IMR-90 (cell line): ENCODE results near the gene ZC3H15. TPM values are rescaled to one million over a fixed set of nuclear protein-coding genes. Genes with fewer than 3 reads are reported as not detected.

Experiments used
- ATAC-seq: fragments of 200-7000 bp; cut with Tn5 transposase; 2 replicates; pipeline ENCODE4 v1.9.1; 2020; ENCODE audit warnings: low read depth, mild to moderate bottlenecking, moderate library complexity
- BruUV-seq: library from RNA; stranded (reverse); fragments of 400-500 nt; replicated peaks from 2 replicates; lab custom pipeline; 2021; lab: Mats Ljungman, UMichigan
- CTCF ChIA-PET: fragments of 300-600 bp; formaldehyde crosslinking; extraction: SDS; loops from one replicate; lab custom pipeline; 2021; ENCODE audit warnings: antibody characterized with exemption; lab: Yijun Ruan, JAX
- POLR2A ChIA-PET: fragments of 300-600 bp; sonication (Branson Sonifier 250); formaldehyde crosslinking; loops from one replicate; lab custom pipeline; 2022; ENCODE audit warnings: antibody characterized with exemption; ENCODE audit not compliant: unreplicated experiment; lab: Charles Lee
- DNase-seq: peaks from one replicate; pipeline ENCODE4 v3.0.0; 2013
- H2AFZ ChIP-seq: replicated peaks from 2 replicates; pipeline ENCODE3; 2013; ENCODE audit warnings: low read length, mild to moderate bottlenecking; ENCODE audit not compliant: poor library complexity
- H2AK5ac ChIP-seq: 2 replicates; pipeline ENCODE4 v1.6.1; 2013; ENCODE audit warnings: low read depth, low read length, inconsistent platforms
- H2AK9ac ChIP-seq: replicated peaks from 2 replicates; pipeline ENCODE3; 2013; ENCODE audit warnings: mild to moderate bottlenecking, low read depth, low read length, moderate library complexity; ENCODE audit not compliant: poor library complexity
- H2BK120ac ChIP-seq: 2 replicates; pipeline ENCODE4 v1.6.1; 2013; ENCODE audit warnings: low read depth, low read length, inconsistent platforms
- H2BK15ac ChIP-seq: 3 replicates; pipeline ENCODE4 v1.6.1; 2013; ENCODE audit warnings: low read depth, low read length, inconsistent platforms
- H2BK20ac ChIP-seq: 2 replicates; pipeline ENCODE4 v1.6.1; 2013; ENCODE audit warnings: low read depth, mild to moderate bottlenecking, inconsistent platforms, low read length, moderate library complexity
- H2BK5ac ChIP-seq: 2 replicates; pipeline ENCODE4 v1.6.1; 2013; ENCODE audit warnings: mild to moderate bottlenecking, low read depth, low read length, inconsistent platforms; ENCODE audit not compliant: poor library complexity, severe bottlenecking
- H3K14ac ChIP-seq: replicated peaks from 2 replicates; pipeline ENCODE4 v1.6.1; 2013; ENCODE audit warnings: low read depth, low read length, inconsistent platforms
- H3K18ac ChIP-seq: 2 replicates; pipeline ENCODE4 v1.6.1; 2013; ENCODE audit warnings: low read depth, low read length, control low read depth
- H3K23ac ChIP-seq: 2 replicates; pipeline ENCODE4 v1.6.1; 2013; ENCODE audit warnings: low read depth, low read length, inconsistent platforms
- H3K27ac ChIP-seq: 2 replicates; pipeline ENCODE4 v1.5.1; 2013; ENCODE audit warnings: mild to moderate bottlenecking, control low read depth, low read length; ENCODE audit not compliant: insufficient read depth
- H3K27me3 ChIP-seq: 2 replicates; pipeline ENCODE4 v1.6.1; 2013; ENCODE audit warnings: low read length; ENCODE audit not compliant: control insufficient read depth, insufficient read depth
- H3K36me3 ChIP-seq: 2 replicates; pipeline ENCODE4 v1.6.1; 2013; ENCODE audit warnings: low read length, mixed read lengths; ENCODE audit not compliant: control insufficient read depth, insufficient read depth
- H3K4ac ChIP-seq: 2 replicates; pipeline ENCODE4 v1.6.1; 2013; ENCODE audit warnings: low read depth, low read length, inconsistent platforms
- H3K4me1 ChIP-seq: 2 replicates; pipeline ENCODE4 v1.6.1; 2013; ENCODE audit warnings: low read length, mixed read lengths; ENCODE audit not compliant: control insufficient read depth, insufficient read depth
- H3K4me2 ChIP-seq: 2 replicates; pipeline ENCODE4 v1.6.1; 2013; ENCODE audit warnings: low read depth, mild to moderate bottlenecking, control low read depth, low read length, moderate library complexity
- H3K4me3 ChIP-seq: 2 replicates; pipeline ENCODE4 v1.5.1; 2013; ENCODE audit warnings: low read depth, mild to moderate bottlenecking, control low read depth, low read length, moderate library complexity; ENCODE audit not compliant: insufficient read depth
- H3K56ac ChIP-seq: 2 replicates; pipeline ENCODE4 v1.6.1; 2013; ENCODE audit warnings: low read length, inconsistent platforms; ENCODE audit not compliant: insufficient read depth; ENCODE audit errors: extremely low read depth
- H3K79me1 ChIP-seq, 2 experiments: 2 replicates each; pipeline ENCODE4 v1.6.1; 2013; ENCODE audit warnings: low read length in 2 of 2, inconsistent platforms in 1 of 2, low read depth in 1 of 2
- H3K9ac ChIP-seq: 2 replicates; pipeline ENCODE4 v1.6.1; 2013; ENCODE audit warnings: low read depth, low read length, control low read depth
- H3K9me1 ChIP-seq: 2 replicates; pipeline ENCODE4 v1.6.1; 2013; ENCODE audit warnings: low read length, inconsistent platforms; ENCODE audit not compliant: insufficient read depth
- H3K9me3 ChIP-seq: 2 replicates; pipeline ENCODE4 v1.6.1; 2013; ENCODE audit warnings: low read length; ENCODE audit not compliant: control insufficient read depth, insufficient read depth
- H4K20me1 ChIP-seq: 2 replicates; pipeline ENCODE4 v1.6.1; 2013; ENCODE audit warnings: low read length, inconsistent platforms; ENCODE audit not compliant: insufficient read depth
- H4K5ac ChIP-seq: 2 replicates; pipeline ENCODE4 v1.6.1; 2013; ENCODE audit warnings: mild to moderate bottlenecking, low read depth, low read length, control low read depth
- H4K8ac ChIP-seq, 2 experiments: 2 replicates each; pipeline ENCODE4 v1.6.1; 2013; ENCODE audit warnings: low read depth in 2 of 2, low read length in 2 of 2, control low read depth in 1 of 2, inconsistent platforms in 1 of 2
- H4K91ac ChIP-seq: 2 replicates; pipeline ENCODE4 v1.6.1; 2013; ENCODE audit warnings: low read depth, low read length, inconsistent platforms; ENCODE audit not compliant: insufficient read depth
- CEBPB ChIP-seq: IDR thresholded peaks from 2 replicates; pipeline ENCODE4 v1.6.1; 2012; ENCODE audit warnings: low read depth, low read length, improper control_type of control experiment
- NFE2L2 ChIP-seq: fragments of 150-350 bp; IDR thresholded peaks from 2 replicates; pipeline ENCODE4 v1.6.1; 2016; ENCODE audit warnings: low read depth, mild to moderate bottlenecking, low read length
- RAD21 ChIP-seq: IDR thresholded peaks from 2 replicates; pipeline ENCODE4 v1.6.1; 2012; ENCODE audit warnings: low read length, improper control_type of control experiment
- WGBS, 2 experiments: methylation state at CpG; one replicate each; pipeline versions ENCODE4 v1.1.5 to v1.1.7; 2013; ENCODE audit warnings: missing lambda C conversion rate in 2 of 2; ENCODE audit not compliant: insufficient read length in 1 of 2; ENCODE audit errors: extremely low coverage in 2 of 2; 5-methylcytosine and 5-hydroxymethylcytosine counted together
- dilution Hi-C: fragments of 300-500 bp; cut with HindIII; formaldehyde crosslinking; loops from one replicate; pipeline ENCODE4 v1.14.3; 2018; ENCODE audit warnings: low sequenced_read_pairs; ENCODE audit not compliant: unreplicated experiment
- in situ Hi-C: fragments of 300-500 bp; cut with MboI; formaldehyde crosslinking; loops from 3 replicates; pipeline ENCODE4 v1.14.3; 2019; ENCODE audit warnings: low sequenced_read_pairs, inconsistent platforms, mixed read lengths
- intact Hi-C: fragments of 100-400 bp; cut with micrococcal nuclease; formaldehyde crosslinking; loops from 2 replicates; pipeline ENCODE4 v1.10.0; 2022
- polyA plus RNA-seq, 3 experiments: library from polyadenylated mRNA; depleted of rRNA; stranded (reverse); fragments of >200 nt; gene quantifications; 2 replicates each; pipeline ENCODE4 v1.2.3, GENCODE V29; 2012; ENCODE audit warnings: low replicate concordance in 1 of 3
- total RNA-seq: library from RNA; depleted of rRNA; stranded (reverse); fragments of >200 nt; gene quantifications from 2 replicates; pipeline ENCODE4 v1.2.3, GENCODE V29; 2012
- TF ChIP-seq, protein P1 (sequence below): fragments of 150-350 bp; IDR thresholded peaks from 2 replicates; pipeline ENCODE4 v1.6.1; 2016; ENCODE audit warnings: low read depth, mild to moderate bottlenecking, low read length, moderate library complexity, borderline replicate concordance

Gene ZC3H15
- total and polyA plus RNA-seq, 2 of the 4 experiments (the other 2 are of a cell fraction) = 22.9 to 47.4 TPM

DNA sequence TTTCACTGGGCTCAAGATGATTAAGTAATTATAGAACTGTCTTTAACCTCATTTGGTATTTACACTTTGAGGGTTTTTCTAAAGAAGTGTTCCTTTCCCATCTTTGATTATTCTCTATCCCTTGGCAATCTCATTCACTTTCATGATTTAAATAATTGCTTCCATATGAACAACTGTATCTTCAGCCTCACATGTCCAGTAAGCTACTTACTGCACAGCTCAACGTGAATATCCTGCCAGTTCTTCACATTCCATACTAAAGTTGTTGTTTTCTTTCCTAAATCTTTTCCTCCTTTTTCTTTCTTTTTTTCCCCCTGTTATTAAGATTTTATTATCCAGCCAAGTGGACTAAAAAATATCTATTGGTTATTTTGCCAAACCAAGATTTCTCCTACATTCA, 37.7 kb downstream of the ZC3H15 start:
- H4K91ac ChIP-seq = no peak overlapping the region
- H3K23ac ChIP-seq = no peak overlapping the region
- no peak overlapping the region for H2AFZ ChIP-seq
- ATAC-seq = peak; percentile 46; the same call in 1 of the 2 replicates
- H2AK5ac ChIP-seq = no peak overlapping the region
- peaks cover 0 to 2% of the 10 kb centered on the region in 2 experiments; a peak in 1 of 4 replicates for H3K79me1 ChIP-seq
- H2BK120ac ChIP-seq = no peak overlapping the region
- dilution Hi-C loops = no loop called here
- intact Hi-C loops = no loop called here
- H4K5ac ChIP-seq = no peak overlapping the region
- H3K56ac ChIP-seq = no peak overlapping the region
- no peak overlapping the region for H3K4ac ChIP-seq
- no peak overlapping the region for H3K14ac ChIP-seq
- H4K8ac ChIP-seq = no peak overlapping the region
- no peak overlapping the region for H3K18ac ChIP-seq
- in situ Hi-C loops = loop anchor here (25.0 kb wide), 2 partner anchors 314 to 939 kb away; partner anchors contain the start of gene ZSWIM2
- no peaks in the 10 kb centered on the region for H3K4me1 ChIP-seq
- BruUV-seq = no TSS peak
- H2AK9ac ChIP-seq = no peak overlapping the region
- H3K9me3 ChIP-seq = no peaks in the 10 kb centered on the region; the same call in 1 of the 2 replicates
- no peak overlapping the region for H3K27ac ChIP-seq
- DNase-seq = no peak
- no peak overlapping the region for H3K9ac ChIP-seq
- H3K36me3 ChIP-seq = peaks cover 11% of the 10 kb centered on the region
- ChIA-PET POLR2A (no interaction called here), CTCF (no interaction called here)
- TF ChIP-seq, protein P1, sequence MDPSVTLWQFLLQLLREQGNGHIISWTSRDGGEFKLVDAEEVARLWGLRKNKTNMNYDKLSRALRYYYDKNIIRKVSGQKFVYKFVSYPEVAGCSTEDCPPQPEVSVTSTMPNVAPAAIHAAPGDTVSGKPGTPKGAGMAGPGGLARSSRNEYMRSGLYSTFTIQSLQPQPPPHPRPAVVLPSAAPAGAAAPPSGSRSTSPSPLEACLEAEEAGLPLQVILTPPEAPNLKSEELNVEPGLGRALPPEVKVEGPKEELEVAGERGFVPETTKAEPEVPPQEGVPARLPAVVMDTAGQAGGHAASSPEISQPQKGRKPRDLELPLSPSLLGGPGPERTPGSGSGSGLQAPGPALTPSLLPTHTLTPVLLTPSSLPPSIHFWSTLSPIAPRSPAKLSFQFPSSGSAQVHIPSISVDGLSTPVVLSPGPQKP = no peak
- TF ChIP-seq CEBPB (no peak), RAD21 (no peak), NFE2L2 (no peak)
- no peak overlapping the region for H3K4me3 ChIP-seq
- 56% methylated on average over 1 of the region's 1 CpG; no CpG with 5 or more reads in 1 of the 2 experiments for WGBS, 2 experiments
- H3K27me3 ChIP-seq = no peaks in the 10 kb centered on the region
- no peaks in the 10 kb centered on the region for H4K20me1 ChIP-seq
- no peak overlapping the region for H2BK5ac ChIP-seq
- no peaks in the 10 kb centered on the region for H3K9me1 ChIP-seq
- no peak overlapping the region for H2BK15ac ChIP-seq
- H3K4me2 ChIP-seq = no peak overlapping the region
- H2BK20ac ChIP-seq = no peak overlapping the region
